Stimulated activated CD4-positive, alpha-beta T cell treated with anti-CD3 and anti-CD28 coated beads, Interleukin-4, amount 100 ng/mL, for 4 hours (primary cell): ENCODE measurements around the gene MRPL40.

ENCODE experiments used
- DNase-seq, 2 experiments: peaks; one replicate each; pipeline ENCODE4 v3.0.0-alpha.2; 2020

Gene MRPL40

GRCh38 chr22:19432133-19432851 is at the start of gene MRPL40:
MRPL40 (plus strand) TSS chr22:19432545; CDS start chr22:19432555, 10 bp downstream.
- DNase-seq, result peak; percentile 90

- no peak for DNase-seq
Observed at GRCh38 chr22:19383292-19383691, 49.1 kb upstream of the MRPL40 start.

- no peak for DNase-seq
Observed at GRCh38 chr22:19385221-19385906, 47.0 kb upstream of the MRPL40 start.

GRCh38 chr22:19386248-19386647 is 46.1 kb upstream of the MRPL40 start:
- DNase-seq, result no peak

- no peak for DNase-seq
Observed at GRCh38 chr22:19387038-19387437, 45.3 kb upstream of the MRPL40 start.

- no peak for DNase-seq
Observed at GRCh38 chr22:19387575-19387974, 44.8 kb upstream of the MRPL40 start.

- DNase-seq, result no peak
Observed at GRCh38 chr22:19393704-19394103, 38.6 kb upstream of the MRPL40 start.

- no peak for DNase-seq
Observed at GRCh38 chr22:19394274-19395050, 37.9 kb upstream of the MRPL40 start.

- no peak for DNase-seq
Observed at GRCh38 chr22:19395276-19395675, 37.1 kb upstream of the MRPL40 start.

- no peak for DNase-seq
Observed at GRCh38 chr22:19396561-19396933, 35.8 kb upstream of the MRPL40 start.

- DNase-seq, result no peak
Observed at GRCh38 chr22:19396934-19397733, 35.2 kb upstream of the MRPL40 start.

GRCh38 chr22:19397734-19398104 is 34.6 kb upstream of the MRPL40 start:
- DNase-seq, result no peak

GRCh38 chr22:19398206-19398605 is 34.1 kb upstream of the MRPL40 start:
- DNase-seq, result no peak

GRCh38 chr22:19398652-19399051 is 33.7 kb upstream of the MRPL40 start:
- DNase-seq, result no peak

- no peak for DNase-seq
Observed at GRCh38 chr22:19400881-19401280, 31.5 kb upstream of the MRPL40 start.

- no peak for DNase-seq
Observed at GRCh38 chr22:19401483-19401882, 30.9 kb upstream of the MRPL40 start.

- no peak for DNase-seq
Observed at GRCh38 chr22:19402642-19403191, 29.6 kb upstream of the MRPL40 start.

- DNase-seq, result no peak
Observed at GRCh38 chr22:19404676-19405075, 27.7 kb upstream of the MRPL40 start.

- DNase-seq, result no peak
Observed at GRCh38 chr22:19405133-19405532, 27.2 kb upstream of the MRPL40 start.

GRCh38 chr22:19405652-19406051 is 26.7 kb upstream of the MRPL40 start:
- DNase-seq, result no peak

GRCh38 chr22:19406281-19406811 is 26.0 kb upstream of the MRPL40 start:
- DNase-seq, result no peak

GRCh38 chr22:19406846-19407245 is 25.5 kb upstream of the MRPL40 start:
- DNase-seq, result no peak
